T-helper 17 cell (primary cell): ENCODE results near the gene ADGRB2. TPM values are rescaled to one million over a fixed set of nuclear protein-coding genes. Genes with fewer than 3 reads are reported as not detected.
A peak's percentile ranks its signal among the peaks of the same experiment; 100 is the strongest.

Experiments used
- ATAC-seq: fragments of 150-1000 bp; cut with Tn5 transposase; 2 replicates; pipeline ENCODE4 v1.10.0; 2021; ENCODE audit warnings: mild to moderate bottlenecking, moderate library complexity
- DNase-seq, 3 donors: peaks; one replicate each; pipeline versions ENCODE4 v3.0.0 to v3.0.0-alpha.2; 2020 to 2021
- H3K9me3 ChIP-seq: one replicate; pipeline ENCODE4 v1.7.0; 2013; ENCODE audit warnings: low read length, mild to moderate bottlenecking; ENCODE audit not compliant: control insufficient read depth, poor library complexity, severe bottlenecking
- H3K27ac Mint-ChIP-seq: one replicate; pipeline ENCODE4 v1.8.0; 2022; ENCODE audit warnings: mild to moderate bottlenecking, moderate library complexity, mixed read lengths
- H3K27me3 Mint-ChIP-seq: one replicate; pipeline ENCODE4 v1.8.0; 2022; ENCODE audit warnings: mixed read lengths
- H3K36me3 Mint-ChIP-seq: one replicate; pipeline ENCODE4 v1.8.0; 2022; ENCODE audit warnings: low read depth, mixed read lengths
- H3K4me1 Mint-ChIP-seq: one replicate; pipeline ENCODE4 v1.8.0; 2022; ENCODE audit warnings: mild to moderate bottlenecking, mixed read lengths
- H3K4me3 Mint-ChIP-seq: one replicate; pipeline ENCODE4 v1.8.0; 2022; ENCODE audit warnings: mild to moderate bottlenecking, moderate library complexity, mixed read lengths
- total RNA-seq, 4 donors: library from RNA in 2 of 4; stranded (reverse) in 2 of 4; gene quantifications; one replicate each; pipeline ENCODE4 v1.2.3 and lab custom pipeline; 2022 to 2026

The ADGRB2 gene
- total RNA-seq, 2 donors from 2014 or later, result 1.0 to 1.4 TPM

DNA sequence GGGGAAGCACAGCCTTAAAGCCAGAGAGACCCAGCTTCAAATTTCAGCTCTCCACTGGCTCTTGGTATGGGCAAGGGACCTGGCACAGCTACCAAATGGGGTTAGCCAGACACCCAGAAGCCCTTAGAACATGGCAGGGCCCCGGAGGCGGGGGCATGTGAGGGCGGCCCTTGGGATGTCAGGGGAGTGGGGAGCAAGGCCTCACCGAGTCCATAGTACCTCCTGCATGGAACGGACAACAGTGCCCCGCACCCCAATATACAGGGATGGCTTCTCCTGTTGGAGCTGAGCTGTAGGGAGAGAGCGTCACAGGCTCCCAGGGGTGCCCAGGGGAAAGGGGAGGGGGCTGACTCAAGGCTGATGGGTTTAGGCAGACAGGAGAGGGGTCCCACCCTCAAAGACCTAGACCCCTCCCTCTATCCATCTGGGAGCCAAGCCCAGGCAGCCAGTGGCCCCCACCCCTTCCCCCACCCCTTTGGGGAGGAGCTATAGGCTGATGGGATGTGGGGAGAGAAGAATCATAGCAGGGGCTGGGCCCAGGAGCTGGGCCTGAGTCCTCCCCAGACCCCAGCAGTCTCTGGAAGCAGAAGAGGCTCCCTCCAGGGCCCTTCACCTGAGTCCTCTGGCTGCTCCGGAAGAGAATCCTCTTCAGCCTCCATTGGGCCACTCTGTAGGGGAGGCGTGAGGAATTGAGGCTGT, 35.2 kb upstream of the ADGRB2 start:
- Mint-ChIP-seq H3K4me1 (peaks cover 8% of the 10 kb centered on the region), H3K27ac (no peak overlapping the region), H3K36me3 (no peaks in the 10 kb centered on the region), H3K4me3 (no peak overlapping the region), H3K27me3 (peaks cover 46% of the 10 kb centered on the region)
- H3K9me3 ChIP-seq, result no peaks in the 10 kb centered on the region
- no peak for ATAC-seq
- no peak for DNase-seq

- H3K4me3 Mint-ChIP-seq, result no peak overlapping the region
- ATAC-seq, result no peak
- peak in 1 of 3 donors; percentile 1 for DNase-seq
Observed at GRCh38 chr1:31798433-31799195, 34.5 kb upstream of the ADGRB2 start.

GRCh38 chr1:31798086-31798432, 33.9 kb upstream of the ADGRB2 start:
- Mint-ChIP-seq H3K27ac (no peak overlapping the region), H3K36me3 (no peaks in the 10 kb centered on the region), H3K27me3 (peaks cover 46% of the 10 kb centered on the region), H3K4me3 (no peak overlapping the region), H3K4me1 (peaks cover 4% of the 10 kb centered on the region)
- no peak for ATAC-seq
- H3K9me3 ChIP-seq, result no peaks in the 10 kb centered on the region
- DNase-seq, result no peak

More at GRCh38 chr1:31798433-31799195, 34.5 kb upstream of the ADGRB2 start:
- H3K27me3 Mint-ChIP-seq, result peaks cover 46% of the 10 kb centered on the region
- H3K36me3 Mint-ChIP-seq, result no peaks in the 10 kb centered on the region
- H3K27ac Mint-ChIP-seq, result no peak overlapping the region
- H3K9me3 ChIP-seq, result no peaks in the 10 kb centered on the region
- peaks cover 6% of the 10 kb centered on the region for H3K4me1 Mint-ChIP-seq

DNA sequence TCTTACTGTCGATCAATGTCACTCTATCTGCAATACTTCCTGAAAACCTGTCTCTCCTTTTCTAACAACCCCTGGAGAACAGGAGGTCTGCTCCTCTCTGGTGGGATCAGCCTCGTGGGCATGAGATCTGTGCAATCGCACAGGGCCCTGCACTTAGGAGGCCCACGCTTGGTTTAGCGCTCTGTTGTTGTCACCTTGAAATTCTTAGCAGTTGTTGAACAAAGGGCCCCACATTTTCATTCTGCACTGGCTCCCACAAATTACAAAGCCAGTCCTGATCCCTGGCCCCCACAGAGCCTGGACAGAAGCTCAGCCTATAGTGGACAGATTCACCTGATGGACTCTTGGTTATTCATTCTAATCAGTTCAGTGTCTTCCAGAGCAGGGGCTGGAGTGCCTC, 33.1 kb upstream of the ADGRB2 start:
- H3K4me1 Mint-ChIP-seq, result peaks cover 4% of the 10 kb centered on the region
- no peak overlapping the region for H3K27ac Mint-ChIP-seq
- peaks cover 46% of the 10 kb centered on the region for H3K27me3 Mint-ChIP-seq
- no peak overlapping the region for H3K4me3 Mint-ChIP-seq
- H3K36me3 Mint-ChIP-seq, result no peaks in the 10 kb centered on the region
- DNase-seq (no peak), ATAC-seq (no peak)
- no peaks in the 10 kb centered on the region for H3K9me3 ChIP-seq

- H3K36me3 Mint-ChIP-seq, result no peaks in the 10 kb centered on the region
Observed at GRCh38 chr1:31796707-31797106, 32.6 kb upstream of the ADGRB2 start.

GRCh38 chr1:31795801-31796621, 31.9 kb upstream of the ADGRB2 start:
- Mint-ChIP-seq H3K27ac (no peak overlapping the region), H3K4me3 (no peak overlapping the region), H3K27me3 (peaks cover 41% of the 10 kb centered on the region), H3K4me1 (peaks cover 3% of the 10 kb centered on the region), H3K36me3 (no peaks in the 10 kb centered on the region)
- no peak for ATAC-seq
- no peaks in the 10 kb centered on the region for H3K9me3 ChIP-seq
- no peak for DNase-seq

More at GRCh38 chr1:31796707-31797106, 32.6 kb upstream of the ADGRB2 start:
- Mint-ChIP-seq H3K4me3 (no peak overlapping the region), H3K27me3 (peaks cover 46% of the 10 kb centered on the region), H3K27ac (no peak overlapping the region), H3K4me1 (peaks cover 4% of the 10 kb centered on the region)
- no peak for ATAC-seq
- no peak for DNase-seq
- H3K9me3 ChIP-seq, result no peaks in the 10 kb centered on the region

GRCh38 chr1:31795096-31795675, 31.0 kb upstream of the ADGRB2 start:
- Mint-ChIP-seq H3K27ac (no peak overlapping the region), H3K4me1 (no peaks in the 10 kb centered on the region), H3K4me3 (no peak overlapping the region), H3K27me3 (peaks cover 37% of the 10 kb centered on the region), H3K36me3 (no peaks in the 10 kb centered on the region)
- ATAC-seq (no peak), DNase-seq (no peak)
- no peaks in the 10 kb centered on the region for H3K9me3 ChIP-seq

DNA sequence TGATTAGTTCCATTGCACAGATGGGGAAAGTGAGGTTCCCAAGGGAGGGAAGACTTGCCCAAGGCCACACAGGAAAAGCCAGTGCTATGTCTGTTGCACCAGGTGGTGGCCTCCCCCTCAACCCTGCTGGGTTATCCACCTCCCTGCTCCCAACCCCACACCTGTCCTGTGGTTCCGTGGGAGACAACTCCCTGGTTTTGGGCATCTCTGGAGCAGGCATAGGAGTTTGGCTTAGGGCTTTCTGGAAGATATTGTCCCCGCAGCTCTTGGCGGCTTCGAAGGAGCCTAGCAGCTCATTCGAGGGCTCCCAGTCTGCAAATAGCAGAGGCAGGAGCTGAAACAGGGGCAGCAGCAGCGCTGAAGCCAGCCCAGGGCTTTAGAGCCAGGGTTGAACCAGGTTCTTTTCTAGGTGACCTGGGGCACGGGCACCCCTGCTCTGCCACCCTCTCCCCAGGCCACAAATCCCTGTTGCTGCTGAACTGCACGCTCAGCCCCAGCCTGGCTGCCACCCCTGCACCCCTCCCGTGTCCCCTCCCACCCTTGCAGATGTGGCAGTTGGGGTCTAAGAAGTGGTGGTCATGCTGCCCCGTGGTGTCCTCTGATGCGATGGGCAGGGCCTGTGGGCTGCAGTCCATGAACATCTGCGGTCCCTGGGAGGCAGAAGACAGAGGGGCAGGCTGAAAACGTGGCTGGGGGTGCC, 29.6 kb upstream of the ADGRB2 start:
- peaks cover 31% of the 10 kb centered on the region for H3K27me3 Mint-ChIP-seq
- H3K9me3 ChIP-seq, result no peaks in the 10 kb centered on the region
- no peak overlapping the region for H3K27ac Mint-ChIP-seq
- ATAC-seq (no peak), DNase-seq (no peak)
- H3K4me1 Mint-ChIP-seq, result peaks cover 8% of the 10 kb centered on the region
- H3K4me3 Mint-ChIP-seq, result no peak overlapping the region
- H3K36me3 Mint-ChIP-seq, result no peaks in the 10 kb centered on the region

DNA sequence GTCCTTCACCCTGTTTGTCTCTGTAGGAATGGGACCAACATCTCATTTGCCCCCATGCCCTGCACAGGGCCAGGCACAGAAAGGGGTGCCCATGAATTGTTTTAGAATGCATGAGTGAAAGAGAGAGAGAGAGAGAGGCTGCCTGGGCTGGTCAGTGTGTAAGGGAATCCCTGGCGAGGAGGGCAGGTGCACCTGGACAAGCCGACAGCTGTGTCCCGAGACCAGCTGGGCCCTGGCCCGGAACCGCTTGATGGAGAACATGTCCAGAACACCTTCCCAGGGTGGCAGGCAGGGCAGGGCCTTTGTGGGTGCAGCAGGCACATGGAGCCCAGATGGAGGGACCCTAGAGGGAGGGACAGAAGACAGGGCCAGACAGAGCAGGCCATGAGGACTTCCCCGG, 28.9 kb upstream of the ADGRB2 start:
- no peak overlapping the region for H3K4me3 Mint-ChIP-seq
- no peaks in the 10 kb centered on the region for H3K36me3 Mint-ChIP-seq
- H3K4me1 Mint-ChIP-seq, result peaks cover 10% of the 10 kb centered on the region
- H3K27me3 Mint-ChIP-seq, result peaks cover 28% of the 10 kb centered on the region
- no peak overlapping the region for H3K27ac Mint-ChIP-seq
- no peaks in the 10 kb centered on the region for H3K9me3 ChIP-seq
- no peak for ATAC-seq
- no peak for DNase-seq

DNA sequence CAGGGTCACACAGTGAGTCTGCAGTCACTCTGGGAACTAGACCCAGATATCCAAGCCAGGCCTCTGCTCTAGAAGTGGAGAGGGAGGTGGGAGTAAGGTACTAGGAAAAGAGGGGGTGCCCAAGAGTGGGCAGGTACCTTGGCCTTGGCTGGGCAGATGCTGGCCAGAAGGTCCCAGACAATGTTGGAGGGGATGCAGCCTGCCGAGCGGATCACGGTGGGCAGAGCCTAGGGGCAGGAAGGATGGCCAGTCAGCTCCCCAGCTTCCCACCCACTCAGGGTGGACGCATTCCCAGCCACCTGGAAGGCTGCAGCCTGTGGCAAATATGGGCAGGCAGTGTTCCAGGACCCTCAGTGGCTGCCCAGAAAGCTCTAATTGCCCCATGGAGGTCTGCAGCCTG, 28.4 kb upstream of the ADGRB2 start:
- DNase-seq (no peak), ATAC-seq (no peak)
- Mint-ChIP-seq H3K27me3 (peaks cover 22% of the 10 kb centered on the region), H3K4me1 (peaks cover 15% of the 10 kb centered on the region), H3K4me3 (no peak overlapping the region), H3K27ac (no peak overlapping the region), H3K36me3 (no peaks in the 10 kb centered on the region)
- no peaks in the 10 kb centered on the region for H3K9me3 ChIP-seq

- no peaks in the 10 kb centered on the region for H3K9me3 ChIP-seq
- DNase-seq (peak in 1 of 3 donors; percentile 3), ATAC-seq (no peak)
- Mint-ChIP-seq H3K27me3 (peaks cover 18% of the 10 kb centered on the region), H3K4me3 (no peak overlapping the region), H3K4me1 (peaks cover 17% of the 10 kb centered on the region), H3K27ac (no peak overlapping the region), H3K36me3 (no peaks in the 10 kb centered on the region)
Observed at GRCh38 chr1:31792116-31792515, 28.0 kb upstream of the ADGRB2 start.

DNA sequence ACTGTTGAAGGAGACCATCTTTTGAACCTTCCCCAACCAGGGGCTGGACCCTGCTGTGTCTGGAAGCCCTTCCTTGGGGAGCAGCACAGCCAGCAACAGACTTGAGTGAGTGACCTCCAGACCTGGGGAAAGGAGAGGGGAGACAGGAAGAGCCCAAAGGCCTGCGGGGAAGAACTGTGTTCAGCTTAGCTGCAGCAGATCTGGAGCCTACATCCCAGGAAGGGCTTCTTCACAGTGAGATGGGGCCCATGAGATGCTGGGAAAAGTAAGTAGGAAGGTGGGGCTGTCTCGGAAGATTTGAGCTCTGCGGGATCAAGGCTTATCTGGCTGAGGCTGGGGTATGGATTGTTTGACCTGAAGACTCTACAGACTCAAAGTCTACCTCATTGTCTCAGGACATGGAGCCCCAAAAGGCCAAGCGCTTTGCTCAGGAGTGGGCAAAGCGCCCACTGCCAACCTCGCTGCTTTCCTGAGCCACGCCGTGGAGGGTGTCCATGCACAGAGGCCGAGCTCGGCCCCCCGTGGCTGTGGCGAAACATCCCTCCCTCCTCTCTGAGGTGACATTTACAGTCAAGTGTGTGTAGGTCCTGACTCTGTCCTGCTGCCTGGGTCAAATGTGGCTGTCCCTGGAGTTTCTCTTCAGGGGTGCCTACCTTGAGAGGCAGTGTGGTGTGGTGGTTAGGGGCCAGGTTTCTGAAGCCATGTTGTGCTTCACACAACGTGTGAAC, 27.2 kb upstream of the ADGRB2 start:
- Mint-ChIP-seq H3K36me3 (no peaks in the 10 kb centered on the region), H3K4me1 (peaks cover 17% of the 10 kb centered on the region), H3K27ac (no peak overlapping the region), H3K4me3 (no peak overlapping the region), H3K27me3 (peaks cover 12% of the 10 kb centered on the region)
- ATAC-seq, result no peak
- no peak for DNase-seq
- H3K9me3 ChIP-seq, result no peaks in the 10 kb centered on the region
